ENCODE measurements around the gene MAGI3. TPM values are rescaled to one million over a fixed set of nuclear protein-coding genes. Genes with fewer than 3 reads are reported as not detected.

The MAGI3 gene
- total and polyA plus RNA-seq, 2 donors (not counting 1 experiment from before 2014, with no cell fraction given) = 0.30 to 0.67 TPM

DNA sequence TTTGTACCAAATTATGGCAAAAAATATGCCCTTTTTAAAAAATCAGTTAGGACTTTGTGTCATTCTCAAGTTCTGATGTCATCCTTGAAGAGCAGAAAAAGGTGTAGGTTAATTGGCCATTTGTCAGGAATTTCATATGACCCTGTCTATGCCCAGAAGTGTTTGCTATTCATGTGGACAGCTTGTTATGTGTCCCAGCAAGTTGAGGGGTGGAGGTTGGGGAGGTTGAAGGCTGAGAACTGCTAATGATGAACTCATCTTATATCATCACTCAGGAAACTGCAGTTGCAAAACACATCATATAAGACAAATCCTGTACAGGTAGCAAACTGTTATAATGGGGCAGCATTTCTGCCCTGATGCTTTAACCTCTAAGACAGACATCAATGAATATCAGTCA lies 262.5 kb downstream of the MAGI3 start:
- no peaks in the 10 kb centered on the region for H3K9me3 Mint-ChIP-seq (ENCODE audit: insufficient read depth)

GRCh38 chr1:113653741-113654140 lies 263.4 kb downstream of the MAGI3 start:
- H3K27ac Mint-ChIP-seq = no peak overlapping the region
- no peaks in the 10 kb centered on the region for H3K9me3 ChIP-seq (ENCODE audit: control extremely low read depth in 1 of 3, control insufficient read depth in 2 of 3, insufficient read depth in 1 of 3, low read length in 2 of 3)

More for the DNA sequence above, 262.5 kb downstream of the MAGI3 start:
- no peak overlapping the region for H3K27ac ChIP-seq (ENCODE audit: low read length in 2 of 2)
- no peaks in the 10 kb centered on the region for H3K27me3 ChIP-seq (replicated peaks in 1 of 4; ENCODE audit: control extremely low read depth in 1 of 4, control insufficient read depth in 3 of 4, insufficient read depth in 4 of 4, low read length in 3 of 4)
- H3K79me2 ChIP-seq (ENCODE audit: control insufficient read depth, insufficient read depth, low read length) = no peaks in the 10 kb centered on the region
- no peaks in the 10 kb centered on the region for H3K9me3 ChIP-seq (ENCODE audit: control extremely low read depth in 1 of 3, control insufficient read depth in 2 of 3, insufficient read depth in 1 of 3, low read length in 2 of 3)
- no peak overlapping the region for H3K4me2 ChIP-seq (replicated peaks; ENCODE audit: low read depth, low read length, poor library complexity, severe bottlenecking)
- H3K4me1 Mint-ChIP-seq = no peaks in the 10 kb centered on the region
- intact Hi-C loops (cut with micrococcal nuclease) = no loop called here
- TF ChIP-seq, protein P1, sequence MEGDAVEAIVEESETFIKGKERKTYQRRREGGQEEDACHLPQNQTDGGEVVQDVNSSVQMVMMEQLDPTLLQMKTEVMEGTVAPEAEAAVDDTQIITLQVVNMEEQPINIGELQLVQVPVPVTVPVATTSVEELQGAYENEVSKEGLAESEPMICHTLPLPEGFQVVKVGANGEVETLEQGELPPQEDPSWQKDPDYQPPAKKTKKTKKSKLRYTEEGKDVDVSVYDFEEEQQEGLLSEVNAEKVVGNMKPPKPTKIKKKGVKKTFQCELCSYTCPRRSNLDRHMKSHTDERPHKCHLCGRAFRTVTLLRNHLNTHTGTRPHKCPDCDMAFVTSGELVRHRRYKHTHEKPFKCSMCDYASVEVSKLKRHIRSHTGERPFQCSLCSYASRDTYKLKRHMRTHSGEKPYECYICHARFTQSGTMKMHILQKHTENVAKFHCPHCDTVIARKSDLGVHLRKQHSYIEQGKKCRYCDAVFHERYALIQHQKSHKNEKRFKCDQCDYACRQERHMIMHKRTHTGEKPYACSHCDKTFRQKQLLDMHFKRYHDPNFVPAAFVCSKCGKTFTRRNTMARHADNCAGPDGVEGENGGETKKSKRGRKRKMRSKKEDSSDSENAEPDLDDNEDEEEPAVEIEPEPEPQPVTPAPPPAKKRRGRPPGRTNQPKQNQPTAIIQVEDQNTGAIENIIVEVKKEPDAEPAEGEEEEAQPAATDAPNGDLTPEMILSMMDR (IDR thresholded peaks at IDR 0.05) = no peak
- TF ChIP-seq EZH2 (IDR thresholded peaks at IDR 0.05; ENCODE audit: borderline replicate concordance, insufficient read depth, low read depth, low read length, poor library complexity, severe bottlenecking) = no peak
- DNase-seq (no peak), ATAC-seq (ENCODE audit: low read depth) (no peak)
- no peak overlapping the region for H3K9ac ChIP-seq (ENCODE audit: low read length)
- H3K27me3 Mint-ChIP-seq = no peaks in the 10 kb centered on the region
- H2AFZ ChIP-seq (ENCODE audit: insufficient read depth, low read depth, low read length, poor library complexity, severe bottlenecking) = no peak overlapping the region
- ChIA-PET POLR2A (no interaction called here), CTCF (no interaction called here)
- no peaks in the 10 kb centered on the region for H4K20me1 ChIP-seq (ENCODE audit: control insufficient read depth, insufficient read depth, low read length, poor library complexity, severe bottlenecking)
- no peak overlapping the region for H3K27ac Mint-ChIP-seq
- H3K4me1 ChIP-seq (ENCODE audit: control insufficient read depth in 2 of 2, insufficient read depth in 2 of 2, low read length in 2 of 2) = no peaks in the 10 kb centered on the region
- no peak overlapping the region for H3K4me3 Mint-ChIP-seq
- H3K36me3 ChIP-seq (replicated peaks in 1 of 2; ENCODE audit: control extremely low read depth in 1 of 2, control insufficient read depth in 1 of 2, extremely low read depth in 1 of 2, insufficient read depth in 2 of 2, low read length in 1 of 2) = no peaks in the 10 kb centered on the region
- no peak overlapping the region for H3K4me3 ChIP-seq (ENCODE audit: control extremely low read depth in 1 of 5, extremely low read depth in 1 of 5, insufficient read depth in 1 of 5, low read depth in 2 of 5, low read length in 4 of 5)

More at GRCh38 chr1:113653741-113654140, 263.4 kb downstream of the MAGI3 start:
- POLR2A ChIA-PET = interaction anchor here (0.6 kb wide), 1 partner anchor 535 kb away, joined by 3 read pairs; no protein-coding TSS in a partner anchor
- no peaks in the 10 kb centered on the region for H3K27me3 Mint-ChIP-seq
- H3K27ac ChIP-seq (ENCODE audit: low read length in 2 of 2) = no peak overlapping the region
- no peak overlapping the region for H3K4me2 ChIP-seq (replicated peaks; ENCODE audit: low read depth, low read length, poor library complexity, severe bottlenecking)
- H3K27me3 ChIP-seq (replicated peaks in 1 of 4; ENCODE audit: control extremely low read depth in 1 of 4, control insufficient read depth in 3 of 4, insufficient read depth in 4 of 4, low read length in 3 of 4) = no peaks in the 10 kb centered on the region
- no peak overlapping the region for H3K4me3 ChIP-seq (ENCODE audit: control extremely low read depth in 1 of 5, extremely low read depth in 1 of 5, insufficient read depth in 1 of 5, low read depth in 2 of 5, low read length in 4 of 5)
- H3K4me1 Mint-ChIP-seq = no peaks in the 10 kb centered on the region
- CTCF ChIA-PET = no interaction called here
- intact Hi-C loops (cut with micrococcal nuclease) = no loop called here
- no peaks in the 10 kb centered on the region for H3K9me3 Mint-ChIP-seq (ENCODE audit: insufficient read depth)
- H3K4me1 ChIP-seq (ENCODE audit: control insufficient read depth in 2 of 2, insufficient read depth in 2 of 2, low read length in 2 of 2) = no peaks in the 10 kb centered on the region
- no peak overlapping the region for H3K9ac ChIP-seq (ENCODE audit: low read length)
- DNase-seq (no peak), ATAC-seq (ENCODE audit: low read depth) (no peak)
- TF ChIP-seq, protein P1 (IDR thresholded peaks at IDR 0.05) = no peak
- no peak for TF ChIP-seq EZH2 (IDR thresholded peaks at IDR 0.05; ENCODE audit: borderline replicate concordance, insufficient read depth, low read depth, low read length, poor library complexity, severe bottlenecking)
- H3K36me3 ChIP-seq (replicated peaks in 1 of 2; ENCODE audit: control extremely low read depth in 1 of 2, control insufficient read depth in 1 of 2, extremely low read depth in 1 of 2, insufficient read depth in 2 of 2, low read length in 1 of 2) = no peaks in the 10 kb centered on the region
- H4K20me1 ChIP-seq (ENCODE audit: control insufficient read depth, insufficient read depth, low read length, poor library complexity, severe bottlenecking) = no peaks in the 10 kb centered on the region
- 92% methylated on average over 4 of the region's 5 CpGs for WGBS (ENCODE audit: insufficient coverage)
- no peak overlapping the region for H3K4me3 Mint-ChIP-seq
- H2AFZ ChIP-seq (ENCODE audit: insufficient read depth, low read depth, low read length, poor library complexity, severe bottlenecking) = no peak overlapping the region
- H3K79me2 ChIP-seq (ENCODE audit: control insufficient read depth, insufficient read depth, low read length) = no peaks in the 10 kb centered on the region

Measured in B cell (primary cell).